Stimulated activated CD8-positive, alpha-beta memory T cell treated with anti-CD3 and anti-CD28 coated beads, Interleukin-2, amount 100 ng/mL, for 1 hour (primary cell): ENCODE results near the gene DOCK9.

Experiments
- DNase-seq, 2 donors: peaks; one replicate each; pipeline ENCODE4 v3.0.0-alpha.2; 2020; ENCODE audit warnings: low read depth in 2 of 2

Gene DOCK9

DNA sequence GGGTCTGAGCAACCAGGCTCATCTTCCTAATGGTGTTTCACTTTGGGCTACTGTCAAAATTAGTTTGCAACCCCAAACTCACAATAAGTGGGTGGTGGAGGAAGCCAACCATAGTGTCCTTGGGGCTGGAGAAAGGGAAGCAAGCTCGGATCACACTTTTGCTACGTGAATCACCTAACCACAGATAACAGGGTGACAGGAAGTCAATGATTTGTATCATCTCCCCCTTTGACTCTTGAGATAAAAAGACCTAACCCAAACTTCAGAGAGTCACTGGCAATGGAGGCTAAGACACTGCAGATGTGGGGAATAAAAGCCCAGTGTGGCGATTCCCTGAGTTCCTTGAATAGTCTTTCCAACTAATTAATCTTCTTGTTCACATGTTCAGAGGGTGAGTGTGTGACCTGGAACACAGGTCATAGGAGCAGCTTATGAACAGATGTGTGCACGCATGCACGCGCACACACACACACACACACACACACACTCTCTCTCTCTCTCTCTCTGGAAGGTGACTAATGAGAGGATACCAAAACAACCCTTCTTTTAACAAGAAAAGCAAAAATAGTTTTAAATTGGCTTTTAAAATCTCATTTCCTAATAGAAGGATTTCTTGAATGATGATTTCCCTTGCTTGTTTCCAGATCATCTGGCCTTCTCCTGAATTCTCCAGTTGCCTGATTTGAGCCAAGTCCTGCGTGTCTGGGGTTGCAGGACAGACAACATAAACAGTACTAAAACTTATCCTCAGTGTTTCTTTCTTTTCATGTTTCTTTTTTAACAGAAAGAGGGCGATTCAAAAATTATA, 21.2 kb upstream of the DOCK9 start:
- peak in 1 of 2 donors; percentile 9 for DNase-seq

DNA sequence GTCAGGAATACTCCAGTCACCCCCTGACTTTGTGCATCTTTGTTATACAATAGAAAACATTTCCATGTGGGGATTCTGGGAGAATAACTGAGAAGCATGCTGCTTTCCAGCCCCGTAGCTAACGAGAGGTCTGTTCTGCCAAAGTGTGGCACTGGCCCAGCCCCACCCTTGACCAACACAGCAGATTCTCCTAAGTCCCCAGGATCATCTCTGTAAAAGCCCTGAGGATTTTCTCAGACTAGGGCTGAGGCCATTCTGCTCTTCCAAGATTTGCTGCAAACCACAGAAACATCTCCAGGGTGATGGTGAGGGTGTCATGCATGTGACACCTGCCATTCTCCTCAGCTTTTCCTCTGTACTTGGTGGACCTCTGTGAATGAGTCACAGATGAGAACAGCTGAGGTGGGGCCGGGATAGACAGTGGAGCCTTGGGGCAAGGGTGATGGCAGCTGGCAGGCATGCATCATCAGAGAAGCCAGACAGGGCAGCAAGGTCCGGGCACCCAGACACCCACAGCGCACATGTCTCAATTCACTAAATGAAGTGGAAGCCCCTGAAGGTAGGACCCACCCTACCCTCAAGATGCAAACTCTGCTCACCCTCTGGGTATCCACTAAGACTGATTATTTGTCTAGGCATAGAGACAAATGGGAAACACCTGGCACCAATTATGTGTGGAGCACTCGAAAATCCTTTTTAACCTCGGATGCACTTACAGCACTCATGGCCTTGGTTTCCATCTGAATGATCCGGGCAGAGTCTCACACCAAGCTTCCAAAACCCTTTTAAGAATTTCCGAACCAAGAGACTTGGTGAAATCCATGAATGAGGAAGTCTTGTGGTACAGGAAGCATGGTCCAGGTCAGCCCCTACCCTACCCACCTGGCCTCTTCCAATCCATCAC, 20.1 kb upstream of the DOCK9 start:
- peak in 1 of 2 donors; percentile 9 for DNase-seq

DNA sequence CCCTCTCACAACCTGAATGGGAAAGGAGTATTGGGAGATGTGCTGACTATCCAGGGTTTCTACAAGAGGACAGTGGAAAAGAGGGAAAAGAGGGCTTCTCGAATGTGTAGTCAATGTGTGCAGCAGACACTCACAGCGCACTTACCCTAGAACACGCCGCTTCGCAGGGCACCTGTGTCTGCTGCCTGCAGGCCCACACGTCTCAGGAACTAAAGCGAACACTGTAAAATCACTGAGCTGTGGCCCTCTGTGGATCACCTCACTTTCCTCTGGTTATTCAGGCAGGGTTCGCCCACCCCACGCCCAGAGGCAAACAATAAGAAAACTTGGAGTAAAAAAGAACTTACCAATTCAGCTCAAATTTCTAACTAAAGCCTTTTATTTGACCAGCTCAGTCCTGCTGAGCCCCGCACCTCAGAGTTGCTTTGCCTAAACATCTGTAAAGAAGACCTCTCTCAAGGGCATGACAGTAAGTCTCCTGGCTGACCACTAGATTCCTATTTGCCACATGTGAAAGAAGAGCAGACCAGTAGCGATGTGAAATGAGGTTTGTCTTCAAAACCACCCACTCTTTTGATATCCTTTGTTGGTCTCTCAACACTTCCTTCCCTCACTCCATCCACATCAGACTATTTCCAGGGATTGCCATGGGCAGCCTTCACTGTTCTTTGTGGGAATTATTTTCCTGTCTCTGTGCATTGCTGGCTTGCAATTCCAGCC, 19.3 kb upstream of the DOCK9 start:
- DNase-seq, result no peak

DNA sequence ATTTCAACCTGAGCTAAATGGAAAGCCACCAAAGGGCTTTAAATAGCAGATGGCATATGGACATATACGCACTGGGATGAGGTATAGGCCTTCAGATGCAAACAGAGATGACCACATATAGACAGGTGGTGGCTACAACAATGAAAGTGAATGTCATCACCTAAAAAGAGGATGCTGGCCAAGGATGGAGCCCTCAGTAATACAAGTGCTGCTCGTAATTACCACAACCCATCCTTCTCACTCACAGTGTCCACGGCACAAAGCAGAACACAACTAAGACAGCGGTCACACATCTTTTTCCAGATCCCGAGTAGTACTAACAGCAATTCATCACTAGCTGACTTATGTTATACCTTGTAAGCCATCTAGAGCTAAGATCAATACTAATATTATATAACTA, 18.2 kb upstream of the DOCK9 start:
- DNase-seq, result no peak

DNA sequence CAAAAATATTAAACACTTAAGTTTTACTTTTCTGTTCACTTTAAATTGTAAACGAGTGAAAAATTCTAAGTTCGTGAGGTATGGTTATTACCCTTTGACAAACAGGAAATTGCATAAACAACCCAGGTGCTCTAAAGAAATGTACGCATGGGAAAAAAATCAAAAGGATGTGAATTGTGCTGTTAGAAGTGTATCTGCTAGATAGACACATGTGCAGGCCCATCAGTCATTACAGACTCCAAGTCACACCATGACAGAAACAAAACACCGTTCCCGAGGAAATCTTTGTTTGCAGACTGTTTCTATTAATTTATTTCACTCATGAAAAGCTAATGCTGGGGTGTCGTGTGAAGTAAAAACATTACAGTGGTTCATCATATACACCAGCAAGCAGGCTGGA, 17.0 kb upstream of the DOCK9 start:
- DNase-seq, result no peak

DNA sequence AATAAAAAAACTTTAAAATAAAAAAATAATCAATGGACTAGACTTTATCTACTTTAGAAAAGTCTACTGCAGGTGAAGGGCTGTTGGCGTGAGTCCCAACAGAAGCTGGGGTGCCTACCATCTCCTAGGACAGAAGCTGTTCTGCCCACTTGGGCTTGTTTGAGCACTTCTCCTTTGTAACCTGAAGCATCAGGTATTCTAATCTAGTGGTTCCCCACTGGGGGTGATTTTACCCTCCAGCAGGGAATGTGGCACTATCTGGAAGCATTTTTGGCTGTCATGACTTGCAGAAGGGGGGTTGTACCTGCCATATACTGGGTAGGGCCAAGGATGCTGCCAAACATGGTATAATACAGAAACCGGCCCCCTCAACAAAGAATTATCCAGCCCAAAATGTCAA, 16.2 kb upstream of the DOCK9 start:
- DNase-seq, result no peak

DNA sequence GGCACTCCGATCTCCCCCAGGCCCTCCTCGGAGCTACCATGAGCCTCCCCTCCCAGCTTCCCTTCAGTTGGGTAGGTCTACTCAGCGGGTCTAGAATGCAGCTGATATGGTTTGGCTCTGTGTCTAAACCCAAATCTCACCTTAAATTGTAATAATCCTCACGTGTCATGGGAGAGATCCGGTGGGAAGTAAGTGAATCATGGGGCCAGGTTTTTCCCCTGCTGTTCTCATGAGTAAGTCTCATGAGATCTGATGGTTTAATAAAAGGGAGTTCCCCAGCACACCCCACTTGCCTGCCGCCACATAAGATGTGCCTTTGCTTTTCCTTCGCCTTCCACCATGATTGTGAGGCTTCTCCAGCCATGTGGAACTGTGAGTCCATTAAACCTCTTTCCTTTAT, 14.5 kb upstream of the DOCK9 start:
- DNase-seq, result no peak

DNA sequence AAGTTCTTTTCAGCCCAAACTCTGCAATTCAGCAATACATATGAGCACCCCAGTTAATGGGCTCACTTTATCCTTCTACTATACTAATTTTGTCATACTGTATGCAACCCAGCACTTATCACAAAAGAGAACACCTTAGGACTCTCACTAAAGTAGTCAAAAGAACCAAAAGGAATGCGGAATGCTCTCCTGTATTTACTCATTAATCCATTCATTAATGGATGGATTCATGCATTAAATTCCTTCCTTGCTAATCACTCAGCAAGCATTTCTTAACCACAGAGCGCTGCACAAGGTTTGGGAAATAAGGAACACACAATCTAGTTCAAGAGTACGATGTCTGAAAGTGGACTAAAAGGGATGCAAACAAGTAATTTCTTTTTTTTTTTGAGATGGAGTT, 12.8 kb upstream of the DOCK9 start:
- DNase-seq, result no peak

DNA sequence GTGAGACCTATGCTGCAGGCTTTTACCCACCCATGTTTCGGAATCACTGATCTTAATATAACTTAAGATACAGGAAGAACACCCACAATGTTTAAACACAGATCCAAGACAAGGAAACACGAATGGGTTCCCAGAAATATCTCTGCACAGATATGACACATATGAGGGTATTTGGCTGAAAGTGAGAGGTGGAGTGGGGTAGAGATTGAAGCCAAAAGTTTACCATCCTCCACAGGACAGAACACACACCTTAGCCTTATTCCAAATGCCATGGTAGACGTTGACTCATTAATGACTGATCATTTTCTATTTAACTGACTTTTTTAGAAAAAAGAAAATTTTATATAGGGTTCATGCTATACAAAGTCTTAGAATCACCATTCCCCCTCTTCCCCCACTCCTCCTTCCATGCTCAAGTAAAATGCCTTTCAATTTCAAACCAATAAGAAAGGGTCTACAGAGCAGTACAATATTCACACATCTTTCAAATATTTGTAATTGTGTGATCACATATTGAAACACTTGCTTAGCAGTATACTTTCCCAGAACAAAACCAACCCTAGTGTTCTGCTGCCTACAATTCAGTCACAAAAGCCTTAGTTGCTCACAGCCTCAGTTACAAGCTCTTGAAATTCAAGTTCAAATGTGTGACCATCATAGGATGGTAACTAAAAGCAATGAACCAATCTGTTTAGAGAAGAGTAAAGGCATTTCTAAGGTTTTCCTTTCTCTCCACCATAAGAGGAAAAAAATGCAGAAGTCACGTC, 11.8 kb upstream of the DOCK9 start:
- DNase-seq, result no peak

DNA sequence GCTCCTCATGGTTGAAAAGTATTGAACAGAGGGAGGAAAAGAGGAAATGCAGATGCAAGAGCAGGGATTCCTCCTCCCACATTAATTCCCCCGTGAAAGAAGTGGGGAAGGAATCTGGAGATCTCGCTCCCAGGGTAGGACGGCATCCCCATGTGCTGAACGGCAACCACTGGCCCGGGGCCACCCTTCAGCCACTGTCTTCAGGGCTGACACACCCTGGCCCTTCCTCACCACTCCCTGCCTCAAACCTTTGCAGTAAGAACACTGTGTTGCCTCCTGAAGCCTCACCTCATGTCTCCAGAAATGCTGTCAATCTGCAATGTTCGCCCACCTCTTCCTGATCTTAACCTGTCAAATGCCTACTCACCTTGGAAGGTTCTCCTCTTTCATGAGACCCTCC, 10.9 kb upstream of the DOCK9 start:
- DNase-seq, result no peak

DNA sequence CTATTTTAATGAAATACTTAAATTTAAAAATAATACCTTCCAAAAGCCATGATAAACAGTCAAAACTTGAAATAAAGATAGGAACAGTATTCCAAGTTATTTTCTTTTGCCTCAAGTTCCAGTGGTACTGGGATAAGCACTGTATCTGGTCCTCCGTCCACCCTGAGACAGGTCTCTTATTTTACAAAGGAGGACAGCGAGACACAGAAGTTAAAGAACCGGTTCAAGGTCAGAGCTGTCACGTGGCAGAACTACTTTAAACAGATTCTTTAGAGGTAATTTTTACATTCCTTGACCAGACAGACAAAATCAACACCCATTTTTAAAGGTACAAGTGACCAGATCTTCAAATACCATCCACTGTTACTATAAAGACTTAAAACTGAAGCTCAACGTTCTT, 10.4 kb upstream of the DOCK9 start:
- DNase-seq, result no peak

DNA sequence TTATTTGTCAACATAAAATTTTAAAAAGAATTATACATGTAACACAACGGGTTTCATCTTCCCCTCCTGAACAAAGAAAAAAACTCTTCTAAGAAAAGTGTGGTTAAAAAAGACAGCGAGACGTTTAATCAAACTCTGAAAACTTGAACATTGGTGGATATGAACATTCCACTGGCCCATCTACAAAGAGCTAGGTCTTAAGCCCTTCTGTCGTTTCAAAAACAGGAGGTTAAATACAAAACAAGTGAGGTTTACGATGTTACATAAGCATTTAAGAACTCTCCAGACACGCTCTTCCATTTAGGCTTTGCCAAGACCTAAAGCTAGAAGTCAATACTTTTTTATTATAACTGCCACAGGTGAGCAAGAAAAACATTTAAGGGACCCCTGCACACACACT, 9.4 kb upstream of the DOCK9 start:
- no peak for DNase-seq

GRCh38 chr13:98986226-98986846, 8.5 kb upstream of the DOCK9 start:
- no peak for DNase-seq

GRCh38 chr13:98985591-98985990, 7.7 kb upstream of the DOCK9 start:
- no peak for DNase-seq

- no peak for DNase-seq
These were observed 7.1 kb upstream of the DOCK9 start for GRCh38 chr13:98984983-98985382.

DNA sequence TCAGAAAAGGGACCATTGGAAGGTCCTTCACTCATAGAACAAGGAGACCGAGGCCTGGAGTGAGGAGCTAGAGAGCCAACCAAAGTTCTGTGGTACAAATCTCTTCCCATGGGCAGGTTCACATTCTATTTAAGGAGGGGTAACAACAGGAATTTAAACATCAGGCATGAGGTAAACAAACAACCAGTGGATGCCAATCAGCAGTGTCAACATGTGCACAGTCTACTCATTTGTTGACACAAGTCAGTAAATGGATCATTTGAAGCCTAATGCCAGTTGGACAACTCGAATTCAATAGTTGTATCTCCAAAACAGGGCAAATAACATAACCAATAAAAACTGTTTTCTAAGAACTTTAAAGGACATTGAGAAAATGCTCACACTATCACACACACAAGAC, 6.3 kb upstream of the DOCK9 start:
- no peak for DNase-seq

- DNase-seq, result no peak
These were observed 5.3 kb upstream of the DOCK9 start for GRCh38 chr13:98983182-98983581.

DNA sequence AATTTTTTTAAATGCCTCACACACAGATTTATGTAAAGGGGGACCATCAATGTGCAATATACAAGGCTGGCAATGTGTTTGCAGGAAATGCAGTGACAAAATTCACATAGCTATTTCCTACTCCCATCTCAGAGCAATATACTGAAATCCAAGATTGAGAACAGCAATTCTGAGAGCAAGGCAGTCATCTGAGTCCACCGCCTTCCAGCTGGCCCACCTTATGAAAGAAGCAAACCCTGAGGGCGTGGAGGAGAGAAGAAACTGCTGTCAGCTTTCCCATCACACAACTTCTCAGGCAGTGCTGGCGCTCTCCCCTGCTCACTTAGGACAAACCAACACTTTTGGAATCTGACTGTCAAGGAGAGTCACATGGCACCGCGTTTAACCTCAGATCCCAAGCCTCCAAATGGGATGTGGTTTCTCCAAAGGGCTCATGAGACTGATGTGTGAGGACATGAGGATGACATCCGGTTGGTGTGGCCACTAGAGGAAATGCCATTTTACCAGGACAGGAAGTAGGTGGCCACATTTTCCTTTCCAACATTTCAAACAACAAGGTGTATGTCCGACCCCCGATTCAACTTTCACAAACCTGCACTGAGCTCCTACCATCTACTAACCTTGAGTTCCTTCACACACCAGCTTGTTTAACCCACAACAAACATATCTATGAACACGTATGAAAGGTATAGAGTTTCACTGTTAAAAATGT, 3.7 kb upstream of the DOCK9 start:
- no peak for DNase-seq

- no peak for DNase-seq
These were observed 1.3 kb upstream of the DOCK9 start for GRCh38 chr13:98979012-98979660.

DNA sequence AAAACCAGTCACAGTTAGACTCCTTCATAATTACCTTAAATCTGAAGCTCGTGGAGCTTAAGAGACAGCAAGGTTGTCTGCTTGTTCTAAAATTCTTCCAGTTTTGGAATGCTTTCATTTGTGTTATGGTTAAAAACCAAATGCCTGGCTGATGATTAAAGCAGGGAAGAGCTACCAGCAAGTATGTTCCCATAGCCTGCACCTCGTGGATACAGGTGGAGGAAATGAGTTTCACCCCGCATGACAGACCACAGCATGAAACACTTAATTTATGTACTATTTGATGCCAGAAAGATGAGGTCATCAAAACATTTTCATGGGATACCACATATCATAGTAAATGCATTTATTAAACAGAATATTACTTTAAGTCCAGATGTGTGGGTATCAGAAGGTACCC, 416 bp upstream of the DOCK9 start:
- no peak for DNase-seq
